K562 (cell line): Measurements from ENCODE around the gene MET.

Source experiments
- DPF2 ChIP-seq: fragments of 450-650 bp; IDR thresholded peaks from 2 replicates; pipeline ENCODE4 v1.6.1; 2016
- POLR2A ChIP-seq: fragments of 450-650 bp; conservative IDR thresholded peaks from 2 replicates; pipeline ENCODE4 v1.6.1; 2016
- SAFB2 ChIP-seq: fragments of 200-400 bp; formaldehyde crosslinking; IDR thresholded peaks from 2 replicates; pipeline ENCODE4 v1.6.1; 2018; ENCODE audit warnings: borderline replicate concordance, low read length, low read depth, moderate library complexity; ENCODE audit not compliant: severe bottlenecking
- TF ChIP-seq, protein P1 (sequence below), 2 experiments: IDR thresholded peaks; 2 replicates each; pipeline ENCODE4 v1.6.1; 2012; ENCODE audit warnings: improper control_type of control experiment in 2 of 2, low read depth in 2 of 2, low read length in 2 of 2, borderline replicate concordance in 1 of 2
- TF ChIP-seq, protein P2 (sequence below), 3 experiments: IDR thresholded peaks in 2 of 3; conservative IDR thresholded peaks in 1 of 3; 2 replicates each; pipeline ENCODE4 v1.5.1; 2011 to 2012; ENCODE audit warnings: low read length in 3 of 3, mild to moderate bottlenecking in 3 of 3, control low read depth in 2 of 3, improper control_type of control experiment in 1 of 3, inconsistent platforms in 1 of 3, low read depth in 1 of 3, mixed read lengths in 1 of 3, moderate library complexity in 1 of 3; ENCODE audit not compliant: insufficient read depth in 2 of 3

DNA sequence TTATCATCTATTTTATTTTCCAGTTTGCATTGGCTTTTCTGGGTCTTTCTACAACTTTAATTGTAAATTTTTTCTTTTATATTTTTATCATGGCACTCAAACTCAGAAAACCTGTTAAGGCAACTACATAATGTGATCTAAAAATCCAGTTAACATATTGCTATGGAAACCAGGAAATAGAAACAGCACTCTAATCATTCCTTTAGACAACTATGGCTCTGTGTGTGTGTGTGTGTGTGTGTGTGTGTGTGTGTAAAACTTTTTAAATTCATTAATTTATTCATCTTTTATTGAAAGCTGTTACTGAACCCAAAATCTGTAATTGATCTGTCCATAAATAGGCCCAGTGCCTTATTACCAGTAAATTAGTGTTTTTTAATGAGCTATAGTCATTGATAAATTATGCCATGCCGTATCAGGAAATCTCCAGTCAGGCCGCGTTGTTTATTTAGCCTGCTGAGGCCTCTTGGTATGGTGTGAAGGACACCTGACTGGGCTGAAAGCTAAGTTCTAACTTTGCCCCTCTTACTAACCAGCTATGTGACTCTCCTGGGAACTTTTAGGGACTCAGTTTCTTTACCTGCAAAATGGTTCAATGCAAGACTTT, 1.5 kb upstream of the MET start:
- TF ChIP-seq DPF2 (no peak), SAFB2 (no peak), POLR2A (no peak)
- TF ChIP-seq, protein P1, sequence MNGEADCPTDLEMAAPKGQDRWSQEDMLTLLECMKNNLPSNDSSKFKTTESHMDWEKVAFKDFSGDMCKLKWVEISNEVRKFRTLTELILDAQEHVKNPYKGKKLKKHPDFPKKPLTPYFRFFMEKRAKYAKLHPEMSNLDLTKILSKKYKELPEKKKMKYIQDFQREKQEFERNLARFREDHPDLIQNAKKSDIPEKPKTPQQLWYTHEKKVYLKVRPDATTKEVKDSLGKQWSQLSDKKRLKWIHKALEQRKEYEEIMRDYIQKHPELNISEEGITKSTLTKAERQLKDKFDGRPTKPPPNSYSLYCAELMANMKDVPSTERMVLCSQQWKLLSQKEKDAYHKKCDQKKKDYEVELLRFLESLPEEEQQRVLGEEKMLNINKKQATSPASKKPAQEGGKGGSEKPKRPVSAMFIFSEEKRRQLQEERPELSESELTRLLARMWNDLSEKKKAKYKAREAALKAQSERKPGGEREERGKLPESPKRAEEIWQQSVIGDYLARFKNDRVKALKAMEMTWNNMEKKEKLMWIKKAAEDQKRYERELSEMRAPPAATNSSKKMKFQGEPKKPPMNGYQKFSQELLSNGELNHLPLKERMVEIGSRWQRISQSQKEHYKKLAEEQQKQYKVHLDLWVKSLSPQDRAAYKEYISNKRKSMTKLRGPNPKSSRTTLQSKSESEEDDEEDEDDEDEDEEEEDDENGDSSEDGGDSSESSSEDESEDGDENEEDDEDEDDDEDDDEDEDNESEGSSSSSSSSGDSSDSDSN (IDR thresholded peaks at IDR 0.05; ENCODE audit: borderline replicate concordance in 1 of 2, low read depth in 2 of 2, low read length in 2 of 2), result no peak
- TF ChIP-seq, protein P2, sequence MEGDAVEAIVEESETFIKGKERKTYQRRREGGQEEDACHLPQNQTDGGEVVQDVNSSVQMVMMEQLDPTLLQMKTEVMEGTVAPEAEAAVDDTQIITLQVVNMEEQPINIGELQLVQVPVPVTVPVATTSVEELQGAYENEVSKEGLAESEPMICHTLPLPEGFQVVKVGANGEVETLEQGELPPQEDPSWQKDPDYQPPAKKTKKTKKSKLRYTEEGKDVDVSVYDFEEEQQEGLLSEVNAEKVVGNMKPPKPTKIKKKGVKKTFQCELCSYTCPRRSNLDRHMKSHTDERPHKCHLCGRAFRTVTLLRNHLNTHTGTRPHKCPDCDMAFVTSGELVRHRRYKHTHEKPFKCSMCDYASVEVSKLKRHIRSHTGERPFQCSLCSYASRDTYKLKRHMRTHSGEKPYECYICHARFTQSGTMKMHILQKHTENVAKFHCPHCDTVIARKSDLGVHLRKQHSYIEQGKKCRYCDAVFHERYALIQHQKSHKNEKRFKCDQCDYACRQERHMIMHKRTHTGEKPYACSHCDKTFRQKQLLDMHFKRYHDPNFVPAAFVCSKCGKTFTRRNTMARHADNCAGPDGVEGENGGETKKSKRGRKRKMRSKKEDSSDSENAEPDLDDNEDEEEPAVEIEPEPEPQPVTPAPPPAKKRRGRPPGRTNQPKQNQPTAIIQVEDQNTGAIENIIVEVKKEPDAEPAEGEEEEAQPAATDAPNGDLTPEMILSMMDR (IDR thresholded peaks at IDR 0.05 in 2 of 3, conservative IDR thresholded peaks at IDR 0.05 in 1 of 3; ENCODE audit: insufficient read depth in 2 of 3, low read depth in 1 of 3, low read length in 3 of 3), result no peak
